Right atrium auricular region (tissue), 2 donors: ENCODE results near the gene TTLL11. TPM values are rescaled to one million over a fixed set of nuclear protein-coding genes. Genes with fewer than 3 reads are reported as not detected.
A peak's percentile ranks its signal among the peaks of the same experiment; 100 is the strongest.

Source experiments
- DNase-seq: peaks from one replicate; pipeline ENCODE4 v3.0.0-alpha.2; 2019; ENCODE audit warnings: low spot score
- H3K27ac ChIP-seq, 2 donors: fragments of 200-600 bp; sonication (generic); 1 replicate in 1 of 2; 2 replicates in 1 of 2; pipeline ENCODE4 v1.5.1; 2016 to 2019
- H3K27me3 ChIP-seq, 2 donors: fragments of 200-600 bp; sonication (generic); one replicate each; pipeline versions ENCODE4 v1.5.1 to v1.6.0; 2017 to 2019
- H3K36me3 ChIP-seq: fragments of 200-600 bp; sonication (generic); one replicate; pipeline ENCODE4 v1.5.1; 2016
- H3K4me1 ChIP-seq, 2 donors: fragments of 200-600 bp; sonication (generic); one replicate each; pipeline versions ENCODE4 v1.5.1 to v1.6.0; 2017 to 2019
- H3K4me3 ChIP-seq, 2 donors: fragments of 200-600 bp; sonication (generic); 1 replicate in 1 of 2; 2 replicates in 1 of 2; pipeline ENCODE4 v1.5.1; 2017 to 2019; ENCODE audit warnings: mild to moderate bottlenecking in 1 of 2, moderate library complexity in 1 of 2
- H3K9me3 ChIP-seq, 2 donors: fragments of 200-600 bp; sonication (generic); one replicate each; pipeline ENCODE4 v1.5.1; 2019
- total RNA-seq, 2 donors: library from RNA; depleted of rRNA; stranded (reverse); fragments of >200 nt; gene quantifications; one replicate each; pipeline ENCODE4 v1.1.0, GENCODE V29; 2016
- TF ChIP-seq, protein P1 (sequence below), 2 donors: fragments of 200-600 bp; sonication (generic); IDR thresholded peaks; one replicate each; pipeline ENCODE4 v1.5.1; 2019; ENCODE audit warnings: antibody characterized with exemption in 2 of 2

The TTLL11 gene
- total RNA-seq, 2 donors from 2014 or later, result 5.9 to 7.8 TPM

DNA sequence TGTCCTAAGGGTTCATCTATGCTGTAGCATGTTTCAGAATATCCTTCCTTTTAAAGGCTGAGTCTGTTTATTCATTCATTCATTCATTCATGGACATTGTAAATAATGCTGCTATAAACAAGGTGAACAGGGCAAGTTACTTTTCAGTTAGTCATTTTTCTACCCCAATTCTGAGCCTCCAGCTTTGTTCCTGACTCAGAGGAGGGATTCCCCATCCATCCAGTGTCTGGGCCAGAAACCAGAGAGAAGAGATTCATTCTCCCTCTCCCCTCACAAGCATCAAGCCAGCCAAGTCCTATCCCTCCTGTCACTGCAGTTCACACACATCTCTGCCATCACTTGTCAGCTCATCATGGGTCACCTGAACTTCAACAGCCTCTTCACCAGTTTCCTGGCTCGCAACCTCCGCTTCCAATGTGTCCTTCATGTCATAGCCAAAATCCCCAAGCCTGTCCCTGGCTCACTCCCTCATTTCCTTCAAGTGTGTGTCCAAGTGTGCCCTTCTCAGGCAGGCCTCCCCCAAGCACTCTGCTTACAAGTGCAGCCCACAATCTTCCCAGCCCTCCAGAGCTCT, 203.0 kb downstream of the TTLL11 start:
- Histone ChIP-seq H3K36me3 (no peaks in the 10 kb centered on the region), H3K9me3 (no peaks in the 10 kb centered on the region), H3K27me3 (no peaks in the 10 kb centered on the region), H3K4me1 (peaks cover 0 to 17% of the 10 kb centered on the region in 2 donors), H3K4me3 (no peak overlapping the region), H3K27ac (no peak overlapping the region)
- no peak for DNase-seq
- TF ChIP-seq, protein P1, sequence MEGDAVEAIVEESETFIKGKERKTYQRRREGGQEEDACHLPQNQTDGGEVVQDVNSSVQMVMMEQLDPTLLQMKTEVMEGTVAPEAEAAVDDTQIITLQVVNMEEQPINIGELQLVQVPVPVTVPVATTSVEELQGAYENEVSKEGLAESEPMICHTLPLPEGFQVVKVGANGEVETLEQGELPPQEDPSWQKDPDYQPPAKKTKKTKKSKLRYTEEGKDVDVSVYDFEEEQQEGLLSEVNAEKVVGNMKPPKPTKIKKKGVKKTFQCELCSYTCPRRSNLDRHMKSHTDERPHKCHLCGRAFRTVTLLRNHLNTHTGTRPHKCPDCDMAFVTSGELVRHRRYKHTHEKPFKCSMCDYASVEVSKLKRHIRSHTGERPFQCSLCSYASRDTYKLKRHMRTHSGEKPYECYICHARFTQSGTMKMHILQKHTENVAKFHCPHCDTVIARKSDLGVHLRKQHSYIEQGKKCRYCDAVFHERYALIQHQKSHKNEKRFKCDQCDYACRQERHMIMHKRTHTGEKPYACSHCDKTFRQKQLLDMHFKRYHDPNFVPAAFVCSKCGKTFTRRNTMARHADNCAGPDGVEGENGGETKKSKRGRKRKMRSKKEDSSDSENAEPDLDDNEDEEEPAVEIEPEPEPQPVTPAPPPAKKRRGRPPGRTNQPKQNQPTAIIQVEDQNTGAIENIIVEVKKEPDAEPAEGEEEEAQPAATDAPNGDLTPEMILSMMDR (IDR thresholded peaks at IDR 0.05), result no peak

DNA sequence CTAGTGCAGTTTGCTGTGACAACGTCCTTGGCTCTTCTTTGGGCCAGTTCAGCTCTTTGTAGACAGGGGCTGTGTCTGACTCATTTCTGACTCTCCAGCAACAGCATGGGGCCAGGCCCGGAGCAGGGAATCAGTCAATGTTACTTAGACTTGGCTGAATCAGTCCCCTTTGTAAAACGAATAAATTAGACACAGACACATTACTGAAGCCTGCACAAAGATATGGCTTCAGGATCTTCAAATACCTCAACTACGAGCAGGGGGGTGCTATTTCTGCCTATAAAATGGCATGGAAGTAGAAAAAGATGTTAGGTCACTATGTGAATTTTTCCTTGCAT, 204.7 kb downstream of the TTLL11 start:
- Histone ChIP-seq H3K27ac (no peak overlapping the region), H3K27me3 (no peaks in the 10 kb centered on the region), H3K36me3 (no peaks in the 10 kb centered on the region), H3K4me1 (peaks cover 0 to 17% of the 10 kb centered on the region in 2 donors), H3K9me3 (no peaks in the 10 kb centered on the region), H3K4me3 (no peak overlapping the region)
- TF ChIP-seq, protein P1 (IDR thresholded peaks at IDR 0.05), result no peak
- peak; percentile 69 for DNase-seq

DNA sequence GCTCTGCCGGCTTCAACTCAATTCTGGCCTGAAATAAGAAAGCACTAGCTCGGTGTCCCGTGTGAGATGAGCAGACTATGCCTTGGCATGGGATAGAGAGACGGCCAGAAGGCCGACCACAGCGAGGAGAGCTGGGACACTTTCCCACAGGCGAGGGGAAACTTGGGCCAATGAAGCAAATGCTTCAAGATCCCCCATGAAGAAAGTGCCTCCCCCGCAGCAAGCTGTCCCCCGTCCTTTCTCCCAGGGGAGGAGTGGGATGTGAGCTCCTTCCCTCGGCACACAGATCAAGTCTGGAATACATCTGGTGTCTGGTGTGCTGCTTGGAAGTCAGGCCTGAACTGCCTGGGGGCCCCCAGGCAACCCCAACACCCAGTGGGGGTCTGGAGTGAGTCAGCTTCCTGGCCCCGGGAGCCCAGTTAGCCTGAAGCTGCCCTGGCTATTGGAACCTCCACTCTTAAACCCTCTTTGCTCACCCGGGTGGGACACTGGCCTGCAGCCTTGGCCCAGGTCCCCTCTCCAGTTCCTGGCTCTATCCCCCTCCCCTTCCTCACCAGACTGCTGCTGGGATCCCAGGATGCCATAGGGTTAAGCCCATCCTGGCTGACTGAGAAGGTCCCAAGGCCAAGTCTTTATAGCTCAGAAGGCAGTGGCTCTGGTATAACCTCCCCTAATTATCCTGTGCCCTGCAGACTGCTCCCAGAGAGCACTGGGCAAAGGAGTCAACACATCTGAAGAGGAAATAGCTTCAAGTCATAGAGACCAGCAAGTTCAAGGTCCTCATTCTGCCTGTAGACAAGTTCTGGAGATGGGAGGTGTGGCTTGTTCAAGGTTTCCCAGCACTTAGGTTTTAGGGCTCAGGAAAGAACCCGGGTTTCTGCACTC, 205.3 kb downstream of the TTLL11 start:
- DNase-seq, result no peak
- no peaks in the 10 kb centered on the region for H3K36me3 ChIP-seq
- no peak overlapping the region for H3K4me3 ChIP-seq
- H3K9me3 ChIP-seq, result no peaks in the 10 kb centered on the region
- TF ChIP-seq, protein P1 (IDR thresholded peaks at IDR 0.05), result no peak
- no peaks in the 10 kb centered on the region for H3K27me3 ChIP-seq
- peaks cover 0 to 17% of the 10 kb centered on the region in 2 donors for H3K4me1 ChIP-seq
- peak overlapping the region in 1 of 2 donors; percentile 20 for H3K27ac ChIP-seq

DNA sequence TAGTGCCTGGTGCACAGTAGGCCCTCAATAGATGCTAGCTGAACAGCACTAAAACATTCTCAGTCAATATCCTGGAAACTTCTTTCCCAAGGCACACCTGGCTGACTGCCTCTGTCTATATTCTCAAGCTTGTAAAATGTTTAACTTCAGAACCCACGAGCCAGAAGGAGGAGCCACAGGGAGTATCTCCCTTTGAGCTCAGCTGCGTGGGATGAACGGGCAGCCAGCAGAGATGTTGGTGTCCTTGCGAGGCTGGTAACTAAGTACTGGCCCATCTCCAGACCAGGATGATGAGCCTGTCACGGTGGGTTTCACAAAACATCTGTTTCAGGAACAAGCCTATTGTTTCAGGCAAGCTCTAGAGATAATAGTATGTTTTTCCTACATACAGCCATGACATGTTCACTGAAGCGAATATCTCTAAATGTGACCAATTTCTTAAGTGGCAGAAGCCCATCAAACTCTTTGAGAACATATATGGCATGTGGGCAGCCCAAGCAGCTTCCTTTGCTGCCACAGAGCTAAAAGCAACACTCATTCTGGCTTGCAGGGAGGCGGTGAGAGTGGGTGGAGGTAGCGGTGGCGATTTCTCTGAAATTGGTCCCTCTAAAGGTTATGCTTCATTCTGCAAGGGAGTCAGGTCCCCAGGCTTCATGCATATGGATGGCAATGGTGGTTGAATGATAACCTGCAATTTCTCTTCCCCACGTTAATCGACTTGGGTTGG, 206.2 kb downstream of the TTLL11 start:
- no peaks in the 10 kb centered on the region for H3K27me3 ChIP-seq
- no peak overlapping the region for H3K27ac ChIP-seq
- H3K4me1 ChIP-seq, result peaks cover 0 to 17% of the 10 kb centered on the region in 2 donors
- H3K9me3 ChIP-seq, result no peaks in the 10 kb centered on the region
- H3K4me3 ChIP-seq, result no peak overlapping the region
- no peaks in the 10 kb centered on the region for H3K36me3 ChIP-seq
- DNase-seq, result no peak
- TF ChIP-seq, protein P1 (IDR thresholded peaks at IDR 0.05), result no peak

DNA sequence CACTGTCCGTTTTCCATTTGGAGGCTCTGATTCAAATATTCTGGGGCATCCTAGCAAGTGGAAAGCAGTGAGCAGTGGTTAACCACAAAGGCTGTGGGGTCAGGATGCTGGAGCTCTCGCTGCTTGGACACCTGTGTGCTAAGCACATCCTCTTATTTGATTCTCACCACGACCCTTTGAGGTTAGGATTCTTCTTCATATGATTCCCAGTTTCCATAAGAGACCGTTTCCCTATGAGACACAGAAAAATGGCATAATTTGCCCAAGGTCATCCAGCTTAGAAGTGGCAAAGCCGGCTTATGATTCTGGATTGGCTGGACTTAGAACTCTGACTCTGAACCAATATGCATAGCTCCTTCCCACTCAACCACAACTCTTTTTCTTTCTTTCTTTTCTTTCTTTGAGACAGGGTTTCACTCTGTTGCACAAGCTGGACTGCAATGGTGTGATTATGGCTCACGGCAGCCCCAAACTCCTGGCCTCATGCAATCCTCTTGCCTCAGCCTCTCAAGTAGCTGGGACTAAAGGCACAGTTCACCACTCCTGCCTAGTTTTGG, 207.7 kb downstream of the TTLL11 start:
- no peak overlapping the region for H3K27ac ChIP-seq
- H3K4me3 ChIP-seq, result no peak overlapping the region
- no peaks in the 10 kb centered on the region for H3K36me3 ChIP-seq
- TF ChIP-seq, protein P1 (IDR thresholded peaks at IDR 0.05), result no peak
- peaks cover 0 to 14% of the 10 kb centered on the region in 2 donors for H3K4me1 ChIP-seq
- DNase-seq, result no peak
- H3K9me3 ChIP-seq, result no peaks in the 10 kb centered on the region
- no peaks in the 10 kb centered on the region for H3K27me3 ChIP-seq
